SK-N-SH (cell line): ENCODE measurements around the gene PRAF2. TPM values are rescaled to one million over a fixed set of nuclear protein-coding genes. Genes with fewer than 3 reads are reported as not detected.

Experiments used
- CTCF ChIA-PET: fragments of 300-600, 350-600 bp; formaldehyde crosslinking; extraction: SDS; loops from one replicate; lab custom pipeline; 2021; lab: Yijun Ruan, JAX
- POLR2A ChIA-PET: fragments of 350-600 bp; sonication (Branson Sonifier 250); formaldehyde crosslinking; extraction: SDS; loops from one replicate; lab custom pipeline; 2020; ENCODE audit warnings: antibody characterized with exemption, inconsistent platforms; lab: Yijun Ruan, JAX
- DNase-seq: peaks from one replicate; pipeline ENCODE4 v3.0.0; 2012
- H2AFZ ChIP-seq: fragments of 200-600 bp; sonication (generic); 2 replicates; pipeline ENCODE4 v1.8.1; 2016; ENCODE audit warnings: antibody characterized with exemption, mild to moderate bottlenecking, low read depth
- H3F3A ChIP-seq: fragments of 200-600 bp; sonication (generic); replicated peaks from 2 replicates; pipeline ENCODE3; 2016; ENCODE audit warnings: antibody characterized with exemption, mild to moderate bottlenecking; ENCODE audit not compliant: insufficient read depth
- H3K27ac ChIP-seq, 2 experiments: fragments of 200-500 bp in 1 of 2; fragments of 200-600 bp in 1 of 2; sonication (Bioruptor generic) in 1 of 2; sonication (generic), shearing (Covaris generic) in 1 of 2; 2 replicates each; pipeline versions ENCODE4 v1.5.1 to v1.6.1; 2014 to 2016; ENCODE audit warnings: low read depth in 2 of 2, inconsistent platforms in 1 of 2, low read length in 1 of 2, mild to moderate bottlenecking in 1 of 2, mixed read lengths in 1 of 2
- H3K27me3 ChIP-seq: fragments of 200-600 bp; sonication (generic), shearing (Covaris generic); 2 replicates; pipeline ENCODE4 v1.6.1; 2016; ENCODE audit warnings: mixed run types; ENCODE audit not compliant: insufficient read depth
- H3K36me3 ChIP-seq, 2 experiments: fragments of 200-500 bp in 1 of 2; fragments of 200-600 bp in 1 of 2; sonication (Bioruptor generic) in 1 of 2; sonication (generic) in 1 of 2; replicated peaks in 1 of 2; 2 replicates each; pipeline versions ENCODE3 to v1.5.1; 2014 to 2016; ENCODE audit warnings: low read length in 1 of 2, mild to moderate bottlenecking in 1 of 2; ENCODE audit not compliant: insufficient read depth in 2 of 2, control insufficient read depth in 1 of 2
- H3K4me1 ChIP-seq, 2 experiments: fragments of 200-500 bp in 1 of 2; fragments of 200-600 bp in 1 of 2; sonication (Bioruptor generic) in 1 of 2; sonication (generic), shearing (Covaris generic) in 1 of 2; 2 replicates each; pipeline versions ENCODE4 v1.5.1 to v1.6.1; 2014 to 2016; ENCODE audit warnings: low read depth in 1 of 2, low read length in 1 of 2, mixed run types in 1 of 2; ENCODE audit not compliant: insufficient read depth in 2 of 2, control insufficient read depth in 1 of 2
- H3K4me2 ChIP-seq: fragments of 200-600 bp; sonication (generic), shearing (Covaris generic); 2 replicates; pipeline ENCODE4 v1.6.1; 2017; ENCODE audit warnings: mixed run types
- H3K4me3 ChIP-seq, 2 experiments: fragments of 200-500 bp in 1 of 2; fragments of 200-600 bp in 1 of 2; sonication (Bioruptor generic) in 1 of 2; sonication (generic), shearing (Covaris generic) in 1 of 2; 2 replicates each; pipeline versions ENCODE4 v1.5.1 to v1.8.1; 2014 to 2016; ENCODE audit warnings: low read depth in 2 of 2, inconsistent platforms in 1 of 2, low read length in 1 of 2, mild to moderate bottlenecking in 1 of 2, mixed read lengths in 1 of 2, moderate library complexity in 1 of 2
- H3K79me2 ChIP-seq: fragments of 200-600 bp; sonication (generic); 2 replicates; pipeline ENCODE4 v1.8.1; 2017; ENCODE audit warnings: mild to moderate bottlenecking; ENCODE audit not compliant: insufficient read depth
- H3K9ac ChIP-seq: fragments of 200-600 bp; sonication (generic); 2 replicates; pipeline ENCODE4 v1.6.1; 2017; ENCODE audit warnings: mixed run types
- H3K9me2 ChIP-seq: fragments of 200-600 bp; sonication (generic); 2 replicates; pipeline ENCODE4 v1.6.1; 2017; ENCODE audit warnings: mixed run types
- H3K9me3 ChIP-seq: fragments of 200-600 bp; sonication (generic); 2 replicates; pipeline ENCODE4 v1.6.1; 2017; ENCODE audit warnings: mixed run types, mild to moderate bottlenecking, moderate library complexity
- H4K20me1 ChIP-seq: fragments of 200-600 bp; sonication (generic); 2 replicates; pipeline ENCODE4 v1.6.1; 2017; ENCODE audit warnings: mild to moderate bottlenecking, mixed run types; ENCODE audit not compliant: insufficient read depth
- CTCF ChIP-seq: fragments of 200-600 bp; sonication (generic); IDR thresholded peaks from 2 replicates; pipeline ENCODE4 v1.6.1; 2017; ENCODE audit warnings: antibody characterized with exemption, mild to moderate bottlenecking, moderate library complexity
- EP300 ChIP-seq, 2 experiments: IDR thresholded peaks; 2 replicates each; pipeline versions ENCODE4 v1.4.0 to v1.6.1; 2012; ENCODE audit warnings: borderline replicate concordance in 1 of 2, low read depth in 1 of 2, low read length in 1 of 2
- FOSL2 ChIP-seq: IDR thresholded peaks from 2 replicates; pipeline ENCODE4 v1.4.0; 2012; ENCODE audit warnings: low read depth, mild to moderate bottlenecking, moderate library complexity, borderline replicate concordance
- JUND ChIP-seq: IDR thresholded peaks from 2 replicates; pipeline ENCODE4 v1.4.0; 2012
- MAX ChIP-seq: IDR thresholded peaks from 2 replicates; pipeline ENCODE4 v1.4.0; 2012; ENCODE audit warnings: low read depth
- REST ChIP-seq: IDR thresholded peaks from 2 replicates; pipeline ENCODE4 v1.6.1; 2012; ENCODE audit warnings: mild to moderate bottlenecking, low read depth, low read length, moderate library complexity
- TAF1 ChIP-seq: IDR thresholded peaks from 2 replicates; pipeline ENCODE4 v1.6.1; 2012; ENCODE audit warnings: low read depth, mild to moderate bottlenecking, low read length, moderate library complexity, borderline replicate concordance
- TEAD4 ChIP-seq: IDR thresholded peaks from 2 replicates; pipeline ENCODE4 v1.4.0; 2012; ENCODE audit warnings: mild to moderate bottlenecking, borderline replicate concordance; ENCODE audit not compliant: insufficient read depth
- YY1 ChIP-seq: IDR thresholded peaks from 2 replicates; pipeline ENCODE4 v1.4.0; 2012; ENCODE audit warnings: low read depth, mild to moderate bottlenecking
- WGBS: methylation state at CpG from one replicate; pipeline ENCODE4 v1.1.6; 2017; ENCODE audit warnings: low lambda C conversion rate; 5-methylcytosine and 5-hydroxymethylcytosine counted together
- polyA plus RNA-seq, 3 experiments: library from polyadenylated mRNA; depleted of rRNA; stranded (reverse); fragments of >200 nt; gene quantifications; 2 replicates each; pipeline ENCODE4 v1.2.3, GENCODE V29; 2012
- TF ChIP-seq, protein P1 (sequence below): IDR thresholded peaks from 2 replicates; pipeline ENCODE4; 2012

Gene PRAF2
- polyA plus RNA-seq, 1 of the 3 experiments (the other 2 are of a cell fraction) = 91.9 TPM

- H4K20me1 ChIP-seq = no peaks in the 10 kb centered on the region
- 7% methylated on average over 7 of the region's 9 CpGs for WGBS
- H3K79me2 ChIP-seq = peaks cover 53% of the 10 kb centered on the region
- peak; percentile 36 for DNase-seq
- CTCF ChIA-PET = no interaction called here
- H2AFZ ChIP-seq = no peak overlapping the region
- H3K4me3 ChIP-seq = peak overlapping the region in 1 of 2 experiments; percentile 76; a peak in 1 of 4 replicates
- peak overlapping the region; percentile 81 for H3K4me2 ChIP-seq
- H3K9ac ChIP-seq = peak overlapping the region; percentile 25; the same call in 1 of the 2 replicates
- peaks cover 16% of the 10 kb centered on the region for H3F3A ChIP-seq
- peaks cover 8 to 17% of the 10 kb centered on the region in 2 experiments; a peak in 3 of 4 replicates for H3K4me1 ChIP-seq
- no peaks in the 10 kb centered on the region; the same call in 1 of the 2 replicates for H3K27me3 ChIP-seq
- H3K27ac ChIP-seq = peak overlapping the region; percentile 41 to 83
- H3K36me3 ChIP-seq = peaks cover 3 to 15% of the 10 kb centered on the region in 2 experiments
- POLR2A ChIA-PET = no interaction called here
- TF ChIP-seq CTCF = peak; percentile 31
- no peak for TF ChIP-seq TEAD4
- peak in 1 of 2 experiments; percentile 17; a peak in 1 of 4 replicates for TF ChIP-seq EP300 (IDR thresholded peaks at IDR 0.05; ENCODE audit: borderline replicate concordance in 1 of 2, low read depth in 1 of 2, low read length in 1 of 2)
- no peak for TF ChIP-seq YY1
- TF ChIP-seq JUND = peak; percentile 34; the same call in 1 of the 2 replicates
- 0 out of 2 replicates have a peak, but pooled peaks have one; percentile 38 for TF ChIP-seq TAF1
- no peak for TF ChIP-seq REST
- TF ChIP-seq MAX = 0 out of 2 replicates have a peak, but pooled peaks have one; percentile 29
- TF ChIP-seq FOSL2 = peak; percentile 61; the same call in 1 of the 2 replicates
- TF ChIP-seq, protein P1, sequence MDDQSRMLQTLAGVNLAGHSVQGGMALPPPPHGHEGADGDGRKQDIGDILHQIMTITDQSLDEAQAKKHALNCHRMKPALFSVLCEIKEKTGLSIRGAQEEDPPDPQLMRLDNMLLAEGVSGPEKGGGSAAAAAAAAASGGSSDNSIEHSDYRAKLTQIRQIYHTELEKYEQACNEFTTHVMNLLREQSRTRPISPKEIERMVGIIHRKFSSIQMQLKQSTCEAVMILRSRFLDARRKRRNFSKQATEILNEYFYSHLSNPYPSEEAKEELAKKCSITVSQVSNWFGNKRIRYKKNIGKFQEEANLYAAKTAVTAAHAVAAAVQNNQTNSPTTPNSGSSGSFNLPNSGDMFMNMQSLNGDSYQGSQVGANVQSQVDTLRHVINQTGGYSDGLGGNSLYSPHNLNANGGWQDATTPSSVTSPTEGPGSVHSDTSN = no peak
- no peaks in the 10 kb centered on the region for H3K9me3 ChIP-seq
- H3K9me2 ChIP-seq = no peaks in the 10 kb centered on the region
Observed at GRCh38 chrX:49039598-49040375, 34.0 kb downstream of the PRAF2 start.
